Endothelial cell of umbilical vein (primary cell): ENCODE data around the gene MBD3. TPM values are rescaled to one million over a fixed set of nuclear protein-coding genes. Genes with fewer than 3 reads are reported as not detected.

Experiments used
- BruUV-seq: library from RNA; stranded (reverse); fragments of 400-500 nt; replicated peaks from 2 replicates; lab custom pipeline; 2021; lab: Mats Ljungman, UMichigan
- CTCF ChIA-PET: fragments of 300-600, 350-600 bp; sonication (Branson Sonifier 250); formaldehyde crosslinking; loops from one replicate; lab custom pipeline; 2021; ENCODE audit warnings: antibody characterized with exemption, inconsistent platforms; lab: Charles Lee
- POLR2A ChIA-PET: fragments of 300-600, 350-600 bp; sonication (Branson Sonifier 250); formaldehyde crosslinking; loops from one replicate; lab custom pipeline; 2021; ENCODE audit warnings: antibody characterized with exemption, inconsistent platforms; lab: Charles Lee
- DNase-seq: peaks from one replicate; pipeline ENCODE4 v3.0.0-alpha.2; 2011; ENCODE audit warnings: low read depth, low spot score
- FAIRE-seq: peaks from 2 replicates; lab custom pipeline; 2011; peaks lifted over from hg19 to GRCh38; lab: Jason Lieb, UNC
- H2AFZ ChIP-seq: 2 replicates; pipeline ENCODE4 v1.6.0; 2012; ENCODE audit warnings: low read depth, low read length, control low read depth, inconsistent platforms
- H3K27ac ChIP-seq: 2 replicates; pipeline ENCODE4 v1.5.1; 2011; ENCODE audit warnings: low read depth, mild to moderate bottlenecking, control low read depth, low read length, moderate library complexity; ENCODE audit not compliant: insufficient read depth
- H3K27me3 ChIP-seq, 2 experiments: 2 replicates each; pipeline versions ENCODE4 v1.6.0 to v1.6.1; 2011; ENCODE audit warnings: low read length in 2 of 2, mixed read lengths in 1 of 2; ENCODE audit not compliant: control insufficient read depth in 2 of 2, insufficient read depth in 2 of 2
- H3K36me3 ChIP-seq, 2 experiments: 2 replicates in 1 of 2; 3 replicates in 1 of 2; pipeline ENCODE4 v1.5.1; 2011; ENCODE audit warnings: low read length in 2 of 2, mild to moderate bottlenecking in 1 of 2, moderate library complexity in 1 of 2; ENCODE audit not compliant: control insufficient read depth in 2 of 2, insufficient read depth in 2 of 2; ENCODE audit errors: extremely low read depth in 1 of 2
- H3K4me1 ChIP-seq: 3 replicates; pipeline ENCODE4 v1.5.1; 2011; ENCODE audit warnings: mild to moderate bottlenecking, low read length; ENCODE audit not compliant: control insufficient read depth, insufficient read depth; ENCODE audit errors: extremely low read depth
- H3K4me2 ChIP-seq: 2 replicates; pipeline ENCODE4 v1.6.1; 2011; ENCODE audit warnings: low read length, control low read depth, mixed read lengths; ENCODE audit not compliant: insufficient read depth
- H3K4me3 ChIP-seq, 3 experiments: fragments of 200-600 bp in 1 of 3; sonication (generic), shearing (Covaris generic) in 1 of 3; replicated peaks in 1 of 3; 2 replicates each; pipeline ENCODE4 v1.5.1; 2011 to 2016; ENCODE audit warnings: control low read depth in 3 of 3, low read length in 3 of 3, mild to moderate bottlenecking in 2 of 3, inconsistent platforms in 1 of 3, low read depth in 1 of 3, moderate library complexity in 1 of 3; ENCODE audit not compliant: insufficient read depth in 1 of 3
- H3K79me2 ChIP-seq: 2 replicates; pipeline ENCODE4 v1.6.0; 2012; ENCODE audit warnings: low read length, inconsistent platforms; ENCODE audit not compliant: control insufficient read depth, insufficient read depth
- H3K9ac ChIP-seq: replicated peaks from 2 replicates; pipeline ENCODE3; 2011; ENCODE audit warnings: low read length, control low read depth; ENCODE audit not compliant: insufficient read depth; ENCODE audit errors: extremely low read depth
- H3K9me1 ChIP-seq: replicated peaks from 3 replicates; pipeline ENCODE4 v1.6.0; 2011; ENCODE audit warnings: mild to moderate bottlenecking, low read length; ENCODE audit not compliant: control insufficient read depth, insufficient read depth; ENCODE audit errors: extremely low read depth
- H3K9me3 ChIP-seq: replicated peaks from 2 replicates; pipeline ENCODE4 v1.5.1; 2012; ENCODE audit warnings: low read length, inconsistent platforms; ENCODE audit not compliant: control insufficient read depth, insufficient read depth
- H4K20me1 ChIP-seq: replicated peaks from 2 replicates; pipeline ENCODE3; 2011; ENCODE audit warnings: mild to moderate bottlenecking, low read length; ENCODE audit not compliant: control insufficient read depth, insufficient read depth; ENCODE audit errors: extremely low read depth
- CTCF ChIP-seq, 2 donors: IDR thresholded peaks; 1 replicate in 1 of 2; 2 replicates in 1 of 2; pipeline ENCODE4 v1.5.1; 2011; ENCODE audit warnings: low read length in 2 of 2, mild to moderate bottlenecking in 2 of 2, moderate library complexity in 2 of 2, control low read depth in 1 of 2, inconsistent platforms in 1 of 2, low read depth in 1 of 2; ENCODE audit not compliant: insufficient read depth in 1 of 2; ENCODE audit errors: extremely low read depth in 1 of 2
- EZH2 ChIP-seq: IDR thresholded peaks from 2 replicates; pipeline ENCODE4 v1.6.1; 2012; ENCODE audit warnings: borderline replicate concordance, low read depth, mild to moderate bottlenecking, moderate library complexity, low read length, inconsistent platforms; ENCODE audit not compliant: severe bottlenecking
- FOS ChIP-seq: IDR thresholded peaks from 2 replicates; pipeline ENCODE4 v1.6.1; 2011; ENCODE audit warnings: mild to moderate bottlenecking, low read length, moderate library complexity, borderline replicate concordance; ENCODE audit not compliant: insufficient read depth
- GATA2 ChIP-seq: IDR thresholded peaks from 2 replicates; pipeline ENCODE4 v1.7.0; 2011; ENCODE audit warnings: low read depth, mild to moderate bottlenecking, moderate library complexity, mixed read lengths, low read length; ENCODE audit not compliant: insufficient read length, insufficient read depth
- JUN ChIP-seq: IDR thresholded peaks from 2 replicates; pipeline ENCODE4 v1.6.1; 2011; ENCODE audit warnings: borderline replicate concordance, low read depth; ENCODE audit not compliant: insufficient read length, insufficient read depth
- MAX ChIP-seq: IDR thresholded peaks from 2 replicates; pipeline ENCODE4 v1.6.1; 2011; ENCODE audit not compliant: insufficient read depth, insufficient read length
- MYC ChIP-seq: IDR thresholded peaks from one replicate; pipeline ENCODE4 v1.6.1; 2011; ENCODE audit warnings: mild to moderate bottlenecking, low read depth, low read length
- POLR2A ChIP-seq: IDR thresholded peaks from 2 replicates; pipeline ENCODE4 v1.6.1; 2012; ENCODE audit warnings: low read depth, mild to moderate bottlenecking, control low read depth, low read length
- POLR2AphosphoS5 ChIP-seq: IDR thresholded peaks from 2 replicates; pipeline ENCODE4 v1.6.1; 2012; ENCODE audit warnings: low read depth, mild to moderate bottlenecking, control low read depth, low read length, moderate library complexity; ENCODE audit not compliant: insufficient read depth
- dilution Hi-C: fragments of 300-500 bp; cut with MboI; formaldehyde crosslinking; loops from one replicate; pipeline ENCODE4 v1.15.0; 2019; ENCODE audit warnings: low sequenced_read_pairs; ENCODE audit not compliant: extremely low pct_ligation_motif_present
- intact Hi-C: fragments of 100-400 bp; cut with micrococcal nuclease; formaldehyde crosslinking; loops from one replicate; pipeline ENCODE4 v1.10.0; 2022
- polyA plus RNA-seq, 4 experiments: library from polyadenylated mRNA; depleted of rRNA in 3 of 4; stranded (reverse) in 3 of 4; unstranded in 1 of 4; fragments of >200 nt; gene quantifications; 2 replicates each; pipeline versions ENCODE4 v1.2.1 to v1.2.3, GENCODE V29; 2011 to 2012; ENCODE audit warnings: missing spikeins in 1 of 4
- total RNA-seq: library from RNA; stranded (reverse); gene quantifications from 2 replicates; pipeline ENCODE4 v1.2.3, GENCODE V29; 2021

The MBD3 gene
- total and polyA plus RNA-seq, 2 donors (not counting 3 experiments of a cell fraction or from before 2014, with no cell fraction given), result 96.8 to 120 TPM

- Histone ChIP-seq H3K4me3 (no peak overlapping the region), H3K9me1 (no peaks in the 10 kb centered on the region), H3K9me3 (no peaks in the 10 kb centered on the region), H3K27ac (no peak overlapping the region), H3K4me2 (no peak overlapping the region), H3K4me1 (no peaks in the 10 kb centered on the region), H3K9ac (no peak overlapping the region), H3K79me2 (no peaks in the 10 kb centered on the region), H3K27me3 (peaks cover 9 to 12% of the 10 kb centered on the region in 2 experiments), H3K36me3 (no peaks in the 10 kb centered on the region), H2AFZ (no peak overlapping the region), H4K20me1 (no peaks in the 10 kb centered on the region)
- ChIA-PET POLR2A (interaction anchor here (0.6 kb wide), 1 partner anchor 347 kb away, joined by 7 read pairs; no protein-coding TSS in a partner anchor), CTCF (interaction anchor here (1.4 kb wide), 1 partner anchor 18 kb away, joined by 6 read pairs; no protein-coding TSS in a partner anchor)
- dilution Hi-C loops (no loop called here), intact Hi-C loops (no loop called here)
- DNase-seq (no peak), FAIRE-seq (no peak)
- no TSS peak for BruUV-seq
- TF ChIP-seq POLR2AphosphoS5 (no peak), MAX (no peak), FOS (no peak), CTCF (IDR thresholded peaks at IDR 0.05; ENCODE audit: extremely low read depth in 1 of 2, insufficient read depth in 1 of 2, low read depth in 1 of 2, low read length in 2 of 2) (no peak), JUN (no peak), MYC (no peak), POLR2A (no peak), EZH2 (no peak), GATA2 (no peak)
These were observed 64.9 kb downstream of the MBD3 start for GRCh38 chr19:1527650-1528309.
